RPMI7951 (cell line): ENCODE results near the gene LCN15. TPM values are rescaled to one million over a fixed set of nuclear protein-coding genes. Genes with fewer than 3 reads are reported as not detected.

Experiments used
- total RNA-seq: library from RNA; depleted of rRNA; stranded (reverse); fragments of >200 nt; shearing (Covaris generic); gene quantifications from 2 replicates; pipeline ENCODE4 v1.2.3, GENCODE V29; 2014; rRNA removed

LCN15 gene
- total RNA-seq, 1 experiment from 2014 or later, result not detected

Other genes starting within 250 kb of the LCN15 start
- 1.8 and 2.0 TPM in 2 replicates for gene NOTCH1, start 218.5 kb downstream of the LCN15 start, total RNA-seq
- 1.6 and 4.1 TPM in 2 replicates for gene EGFL7, start 101.6 kb downstream of the LCN15 start, total RNA-seq
- 20.4 and 34.7 TPM in 2 replicates for gene AGPAT2, start 77.1 kb downstream of the LCN15 start, total RNA-seq
- gene DIPK1B, start 51.9 kb downstream of the LCN15 start, total RNA-seq, result not detected in 2 replicates
- 0.10 TPM in 1 of 2 replicates, not detected in the other for gene LCN10, start 21.6 kb downstream of the LCN15 start, total RNA-seq
- gene LCN6, start 16.0 kb downstream of the LCN15 start, total RNA-seq, result not detected in 2 replicates
- not detected in 2 replicates for gene LCN8, start 6.3 kb downstream of the LCN15 start, total RNA-seq
- 49.4 and 79.2 TPM in 2 replicates for gene TMEM141, start 26.8 kb upstream of the LCN15 start, total RNA-seq
- not detected in 2 replicates for gene CCDC183, start 31.8 kb upstream of the LCN15 start, total RNA-seq
- 30.0 and 37.8 TPM in 2 replicates for gene RABL6, start 43.4 kb upstream of the LCN15 start, total RNA-seq
- gene AJM1, start 78.0 kb upstream of the LCN15 start, total RNA-seq, result 0.72 and 1.3 TPM in 2 replicates
- 88.7 and 92.2 TPM in 2 replicates for gene PHPT1, start 84.9 kb upstream of the LCN15 start, total RNA-seq
- 0.36 and 0.39 TPM in 2 replicates for gene MAMDC4, start 87.8 kb upstream of the LCN15 start, total RNA-seq
- 304 and 460 TPM in 2 replicates for gene EDF1, start 101.8 kb upstream of the LCN15 start, total RNA-seq
- gene TRAF2, start 122.0 kb upstream of the LCN15 start, total RNA-seq, result 10.1 and 13.7 TPM in 2 replicates
- 48.7 and 74.1 TPM in 2 replicates for gene FBXW5, start 180.2 kb upstream of the LCN15 start, total RNA-seq
- gene C8G, start 180.7 kb upstream of the LCN15 start, total RNA-seq, result not detected in 2 replicates
- gene LCN12, start 187.8 kb upstream of the LCN15 start, total RNA-seq, result not detected in 2 replicates
- 0.24 TPM in 1 of 2 replicates, not detected in the other for gene PTGDS, start 213.0 kb upstream of the LCN15 start, total RNA-seq
- gene LCNL1, start 218.5 kb upstream of the LCN15 start, total RNA-seq, result not detected in 2 replicates
- 24.5 and 50.9 TPM in 2 replicates for gene PAXX, start 227.9 kb upstream of the LCN15 start, total RNA-seq
- 0.68 and 1.7 TPM in 2 replicates for gene CLIC3, start 232.1 kb upstream of the LCN15 start, total RNA-seq